ENCODE data around the gene ELOVL7.

GRCh38 chr5:60888359-60889061, 44.4 kb upstream of the ELOVL7 start:
- no peak for TF ChIP-seq CTCF (IDR thresholded peaks at IDR 0.05; ENCODE audit: control extremely low read depth in 1 of 3, insufficient read depth in 1 of 3, low read depth in 1 of 3, low read length in 3 of 3)
- no peak for TF ChIP-seq SP1 (IDR thresholded peaks at IDR 0.05; ENCODE audit: low read depth, low read length)
- TF ChIP-seq CREB1 (IDR thresholded peaks at IDR 0.05), result no peak
